H4 (cell line): ENCODE results near the gene ADAMTS5. TPM values are rescaled to one million over a fixed set of nuclear protein-coding genes. Genes with fewer than 3 reads are reported as not detected.

Source experiments
- DNase-seq: peaks from one replicate; pipeline ENCODE4 v3.0.0-alpha.2; 2015; ENCODE audit warnings: low spot score
- total RNA-seq: library from RNA; depleted of rRNA; stranded (reverse); fragments of >200 nt; shearing (Covaris generic); gene quantifications from 2 replicates; pipeline ENCODE4 v1.2.3, GENCODE V29; 2014

The ADAMTS5 gene
- total RNA-seq, 1 experiment from 2014 or later, result 0.50 TPM

- peak; percentile 70 for DNase-seq
Measured at GRCh38 chr21:26948194-26948593, 18.7 kb downstream of the ADAMTS5 start.

- no peak for DNase-seq
Measured at GRCh38 chr21:26946744-26947446, 20.0 kb downstream of the ADAMTS5 start.

GRCh38 chr21:26945916-26946675 lies 20.8 kb downstream of the ADAMTS5 start:
- no peak for DNase-seq

- no peak for DNase-seq
Measured at GRCh38 chr21:26943921-26944320, 23.0 kb downstream of the ADAMTS5 start.

GRCh38 chr21:26941421-26941820 lies 25.5 kb downstream of the ADAMTS5 start:
- no peak for DNase-seq

GRCh38 chr21:26939601-26940111 lies 27.2 kb downstream of the ADAMTS5 start:
- no peak for DNase-seq

GRCh38 chr21:26936641-26937040 lies 30.2 kb downstream of the ADAMTS5 start:
- DNase-seq, result no peak

GRCh38 chr21:26935977-26936376 lies 30.9 kb downstream of the ADAMTS5 start:
- DNase-seq, result no peak

- DNase-seq, result no peak
Measured at GRCh38 chr21:26934383-26934782, 32.5 kb downstream of the ADAMTS5 start.

GRCh38 chr21:26933448-26933847 lies 33.4 kb downstream of the ADAMTS5 start:
- DNase-seq, result peak; percentile 84

GRCh38 chr21:26925636-26926035 lies 41.3 kb downstream of the ADAMTS5 start:
- no peak for DNase-seq

GRCh38 chr21:26925122-26925521 lies 41.8 kb downstream of the ADAMTS5 start:
- DNase-seq, result no peak

- DNase-seq, result no peak
Measured at GRCh38 chr21:26923986-26924385, 42.9 kb downstream of the ADAMTS5 start.

- DNase-seq, result no peak
Measured at GRCh38 chr21:26920055-26920454, 46.8 kb downstream of the ADAMTS5 start.

GRCh38 chr21:26918323-26919079 lies 48.4 kb downstream of the ADAMTS5 start:
- peak; percentile 49 for DNase-seq

- DNase-seq, result no peak
Measured at GRCh38 chr21:26916799-26917198, 50.1 kb downstream of the ADAMTS5 start.

GRCh38 chr21:26914557-26914956 lies 52.3 kb downstream of the ADAMTS5 start:
- no peak for DNase-seq

GRCh38 chr21:26912466-26912865 lies 54.4 kb downstream of the ADAMTS5 start:
- no peak for DNase-seq

- peak; percentile 19 for DNase-seq
Measured at GRCh38 chr21:26909972-26910371, 56.9 kb downstream of the ADAMTS5 start.

GRCh38 chr21:26900980-26901379 lies 65.9 kb downstream of the ADAMTS5 start:
- no peak for DNase-seq

GRCh38 chr21:26892151-26892550 lies 74.7 kb downstream of the ADAMTS5 start:
- no peak for DNase-seq

- DNase-seq, result peak; percentile 17
Measured at GRCh38 chr21:26888931-26889330, 78.0 kb downstream of the ADAMTS5 start.
